Testis (tissue), 3 donors: ENCODE data around the gene CCDC178. TPM values are rescaled to one million over a fixed set of nuclear protein-coding genes. Genes with fewer than 3 reads are reported as not detected.

ENCODE experiments used
- DNase-seq: peaks from one replicate; pipeline ENCODE4 v3.0.0-alpha.2; 2019
- H3K27ac ChIP-seq, 2 donors: fragments of 200-600 bp; sonication (generic); one replicate each; pipeline ENCODE4 v1.5.1; 2019
- H3K27me3 ChIP-seq: fragments of 200-600 bp; sonication (generic); one replicate; pipeline ENCODE4 v1.5.1; 2019
- H3K36me3 ChIP-seq: fragments of 200-600 bp; sonication (generic); one replicate; pipeline ENCODE4 v1.5.1; 2017; ENCODE audit warnings: low read depth; ENCODE audit errors: missing control alignments
- H3K4me1 ChIP-seq: fragments of 200-600 bp; sonication (generic); one replicate; pipeline ENCODE4 v1.5.1; 2019
- H3K4me3 ChIP-seq, 2 donors: fragments of 200-600 bp; sonication (generic); one replicate each; pipeline ENCODE4 v1.5.1; 2017 to 2019
- H3K9me3 ChIP-seq: fragments of 200-600 bp; sonication (generic); one replicate; pipeline ENCODE4 v1.5.1; 2017
- POLR2A ChIP-seq: fragments of 450-650 bp; IDR thresholded peaks from one replicate; pipeline ENCODE4 v1.6.1; 2017; ENCODE audit warnings: antibody characterized with exemption, mild to moderate bottlenecking, moderate library complexity
- WGBS, 2 donors: methylation state at CpG; one replicate each; pipeline ENCODE4 v1.1.5; 2018; 5-methylcytosine and 5-hydroxymethylcytosine counted together
- intact Hi-C: fragments of 100-400 bp; cut with DNase I; formaldehyde crosslinking; loops from one replicate; pipeline ENCODE4 v1.15.1; 2023; ENCODE audit warnings: low total_unique reads
- polyA plus RNA-seq: library from polyadenylated mRNA; stranded (reverse); fragments of 350-450 nt; fragmentation: Illumina TruSeq; extraction: RNeasy Lipid Tissue Mini Kit (QIAGEN cat#74804); gene quantifications from one replicate; pipeline ENCODE4 v1.2.3, GENCODE V29; 2014; ENCODE audit warnings: low read depth, low replicate concordance; ENCODE audit not compliant: insufficient read depth
- total RNA-seq, 2 donors: library from RNA; depleted of rRNA; stranded (reverse); fragments of >200 nt; gene quantifications; one replicate each; pipeline ENCODE4 v1.2.3, GENCODE V29; 2016
- TF ChIP-seq, protein P1 (sequence below), 3 experiments: fragments of 450-650 bp in 2 of 3; fragments of 200-600 bp in 1 of 3; sonication (generic) in 1 of 3; IDR thresholded peaks; one replicate each; pipeline ENCODE4 v1.5.1; 2016 to 2019; ENCODE audit warnings: antibody characterized with exemption in 3 of 3, mild to moderate bottlenecking in 2 of 3, moderate library complexity in 1 of 3

Gene CCDC178
- total and polyA plus RNA-seq, 3 donors from 2014 or later = 8.6 to 17.5 (median 10.2) TPM

DNA sequence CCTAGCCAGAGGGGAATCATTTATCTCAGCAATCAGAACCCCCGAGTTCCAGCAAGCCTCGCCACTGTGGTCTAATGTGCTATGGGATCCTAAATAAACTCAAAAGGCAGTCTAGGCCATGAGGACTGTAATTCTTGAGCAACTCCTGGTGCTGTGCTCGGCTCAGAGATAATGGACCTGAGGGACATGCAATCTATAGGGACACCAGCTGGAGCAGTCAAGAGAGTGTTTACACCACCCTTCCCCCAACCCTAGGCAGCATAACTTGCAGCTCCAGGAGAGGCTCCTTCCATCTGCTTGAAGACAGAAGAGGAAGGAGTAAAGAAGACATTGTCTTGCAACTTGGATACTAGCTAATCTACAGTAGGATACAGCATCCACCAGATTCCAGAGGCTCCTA lies 442.2 kb downstream of the CCDC178 start:
- TF ChIP-seq, protein P1, sequence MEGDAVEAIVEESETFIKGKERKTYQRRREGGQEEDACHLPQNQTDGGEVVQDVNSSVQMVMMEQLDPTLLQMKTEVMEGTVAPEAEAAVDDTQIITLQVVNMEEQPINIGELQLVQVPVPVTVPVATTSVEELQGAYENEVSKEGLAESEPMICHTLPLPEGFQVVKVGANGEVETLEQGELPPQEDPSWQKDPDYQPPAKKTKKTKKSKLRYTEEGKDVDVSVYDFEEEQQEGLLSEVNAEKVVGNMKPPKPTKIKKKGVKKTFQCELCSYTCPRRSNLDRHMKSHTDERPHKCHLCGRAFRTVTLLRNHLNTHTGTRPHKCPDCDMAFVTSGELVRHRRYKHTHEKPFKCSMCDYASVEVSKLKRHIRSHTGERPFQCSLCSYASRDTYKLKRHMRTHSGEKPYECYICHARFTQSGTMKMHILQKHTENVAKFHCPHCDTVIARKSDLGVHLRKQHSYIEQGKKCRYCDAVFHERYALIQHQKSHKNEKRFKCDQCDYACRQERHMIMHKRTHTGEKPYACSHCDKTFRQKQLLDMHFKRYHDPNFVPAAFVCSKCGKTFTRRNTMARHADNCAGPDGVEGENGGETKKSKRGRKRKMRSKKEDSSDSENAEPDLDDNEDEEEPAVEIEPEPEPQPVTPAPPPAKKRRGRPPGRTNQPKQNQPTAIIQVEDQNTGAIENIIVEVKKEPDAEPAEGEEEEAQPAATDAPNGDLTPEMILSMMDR (IDR thresholded peaks at IDR 0.05) = no peak
- no peak for TF ChIP-seq POLR2A

DNA sequence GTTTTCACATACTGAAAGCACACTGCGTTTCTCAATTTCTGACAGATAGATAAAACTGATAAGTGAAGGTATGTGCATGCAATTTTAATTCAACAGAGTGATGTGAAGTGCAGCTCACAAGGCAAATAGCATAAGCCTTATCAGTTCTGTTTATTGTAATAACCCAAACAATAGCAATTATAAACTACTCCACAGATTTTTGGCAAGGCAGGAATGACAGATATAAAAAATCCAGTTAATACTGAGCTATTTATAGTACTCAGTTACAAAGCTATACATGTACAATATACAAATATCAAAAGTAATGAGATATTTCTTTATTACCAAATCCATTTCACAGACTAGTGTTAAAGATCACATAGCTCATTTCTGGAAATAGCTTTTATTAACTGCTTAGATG lies 456.8 kb downstream of the CCDC178 start:
- no peak for DNase-seq
- WGBS, 2 donors = 41 to 71% methylated on average over 1 of the region's 1 CpG
- TF ChIP-seq POLR2A = no peak
- TF ChIP-seq, protein P1 (IDR thresholded peaks at IDR 0.05) = no peak
- intact Hi-C loops = no loop called here
- Histone ChIP-seq H3K36me3 (no peaks in the 10 kb centered on the region), H3K9me3 (no peaks in the 10 kb centered on the region), H3K27ac (no peak overlapping the region), H3K4me3 (no peak overlapping the region), H3K4me1 (no peaks in the 10 kb centered on the region), H3K27me3 (no peaks in the 10 kb centered on the region)

More for the DNA sequence above, 442.2 kb downstream of the CCDC178 start:
- Histone ChIP-seq H3K4me1 (no peaks in the 10 kb centered on the region), H3K27ac (no peak overlapping the region), H3K36me3 (no peaks in the 10 kb centered on the region), H3K27me3 (no peaks in the 10 kb centered on the region), H3K9me3 (no peaks in the 10 kb centered on the region), H3K4me3 (no peak overlapping the region)
- 79 to 83% methylated on average over 1 to 3 of the region's 3 CpGs for WGBS, 2 donors
- intact Hi-C loops = no loop called here
- DNase-seq = no peak

DNA sequence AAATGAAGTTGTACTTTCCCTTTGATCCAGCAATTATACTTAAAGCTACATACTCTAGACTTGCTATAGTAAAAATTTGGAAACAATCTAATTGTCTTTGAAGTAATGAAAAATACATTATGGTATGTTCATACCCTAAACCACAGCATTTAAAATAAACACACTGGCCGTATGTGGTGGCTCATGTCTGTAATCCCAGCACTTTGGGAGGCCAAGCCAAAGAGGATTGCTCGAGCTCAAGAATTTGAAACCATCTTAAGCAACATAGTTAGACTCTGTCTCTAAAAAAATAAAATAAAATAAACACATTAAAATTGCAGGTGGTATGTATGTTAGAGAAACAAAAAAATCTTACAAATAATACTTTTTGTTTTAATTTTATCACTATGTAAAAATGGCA lies 459.6 kb downstream of the CCDC178 start:
- DNase-seq = no peak
- WGBS, 2 donors = 41 to 63% methylated on average over 2 of the region's 2 CpGs
- no peaks in the 10 kb centered on the region for H3K36me3 ChIP-seq

DNA sequence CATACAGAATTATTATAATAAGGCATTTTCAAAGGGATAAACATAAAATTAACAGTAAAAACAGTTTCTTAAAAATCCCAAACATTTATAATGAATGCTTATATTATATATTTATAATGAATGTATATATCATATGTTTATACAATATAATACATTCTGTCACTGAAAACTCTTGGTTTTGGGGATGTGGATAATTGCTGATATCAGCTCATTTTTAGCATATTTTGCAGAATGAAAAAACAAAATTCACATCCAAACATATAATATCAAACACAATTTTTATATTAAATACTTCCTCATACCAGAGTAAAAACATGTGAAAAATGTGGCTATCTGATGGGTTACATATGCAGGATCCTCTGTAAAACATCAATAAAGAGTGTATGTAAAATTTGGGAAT lies 465.0 kb downstream of the CCDC178 start:
- TF ChIP-seq POLR2A = no peak
- TF ChIP-seq, protein P1 (IDR thresholded peaks at IDR 0.05) = no peak
- DNase-seq = no peak
- Histone ChIP-seq H3K4me3 (no peak overlapping the region), H3K36me3 (no peaks in the 10 kb centered on the region), H3K4me1 (no peaks in the 10 kb centered on the region), H3K27me3 (no peaks in the 10 kb centered on the region), H3K27ac (no peak overlapping the region), H3K9me3 (no peaks in the 10 kb centered on the region)
- intact Hi-C loops = no loop called here

More for the DNA sequence above, 459.6 kb downstream of the CCDC178 start:
- Histone ChIP-seq H3K9me3 (no peaks in the 10 kb centered on the region), H3K4me1 (no peaks in the 10 kb centered on the region), H3K27me3 (no peaks in the 10 kb centered on the region), H3K27ac (no peak overlapping the region), H3K4me3 (no peak overlapping the region)
- TF ChIP-seq, protein P1 (IDR thresholded peaks at IDR 0.05) = no peak
- no peak for TF ChIP-seq POLR2A
- intact Hi-C loops = no loop called here

DNA sequence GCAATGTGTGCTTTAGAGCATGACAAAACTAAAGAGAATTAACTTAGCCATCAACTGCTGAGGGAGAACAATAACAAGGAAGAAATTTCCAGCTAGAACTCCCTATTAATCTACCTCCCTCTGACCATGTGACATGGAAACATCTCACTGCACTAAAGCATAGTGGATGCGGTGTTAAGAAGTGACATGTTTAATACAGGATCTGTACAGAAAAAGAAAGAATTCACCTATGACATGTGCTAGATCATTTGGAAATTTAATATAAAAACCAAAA lies 465.4 kb downstream of the CCDC178 start:
- WGBS, 2 donors = 92 to 94% methylated on average over 1 of the region's 1 CpG
- Histone ChIP-seq H3K27ac (no peak overlapping the region), H3K27me3 (no peaks in the 10 kb centered on the region), H3K36me3 (no peaks in the 10 kb centered on the region), H3K4me3 (no peak overlapping the region), H3K9me3 (no peaks in the 10 kb centered on the region), H3K4me1 (no peaks in the 10 kb centered on the region)
- DNase-seq = no peak
- no peak for TF ChIP-seq POLR2A
- TF ChIP-seq, protein P1 (IDR thresholded peaks at IDR 0.05) = no peak
- intact Hi-C loops = no loop called here
